ENCODE data around the gene BPIFB4. TPM values are rescaled to one million over a fixed set of nuclear protein-coding genes. Genes with fewer than 3 reads are reported as not detected.

The BPIFB4 gene
- total and polyA plus RNA-seq, 2 donors (not counting 1 experiment from before 2014, with no cell fraction given) = not detected

GRCh38 chr20:33053291-33054106 is 25.9 kb upstream of the BPIFB4 start, which contains the start of gene BPIFB3:
Gene BPIFB3, plus strand, starts transcription at chr20:33053903. Its CDS starts 1,533 bp downstream, at chr20:33055436.
- Histone ChIP-seq H4K20me1 (ENCODE audit: control insufficient read depth, insufficient read depth, low read length, poor library complexity, severe bottlenecking) (no peaks in the 10 kb centered on the region), H3K79me2 (ENCODE audit: control insufficient read depth, insufficient read depth, low read length) (no peaks in the 10 kb centered on the region), H3K9me3 (ENCODE audit: control extremely low read depth in 1 of 3, control insufficient read depth in 2 of 3, insufficient read depth in 1 of 3, low read length in 2 of 3) (no peaks in the 10 kb centered on the region), H3K36me3 (replicated peaks in 1 of 2; ENCODE audit: control extremely low read depth in 1 of 2, control insufficient read depth in 1 of 2, extremely low read depth in 1 of 2, insufficient read depth in 2 of 2, low read length in 1 of 2) (no peaks in the 10 kb centered on the region), H2AFZ (ENCODE audit: insufficient read depth, low read depth, low read length, poor library complexity, severe bottlenecking) (no peak within 1 kb of the TSS), H3K4me3 (ENCODE audit: control extremely low read depth in 1 of 5, extremely low read depth in 1 of 5, insufficient read depth in 1 of 5, low read depth in 2 of 5, low read length in 4 of 5) (no peak within 1 kb of the TSS), H3K27ac (ENCODE audit: low read length in 2 of 2) (no peak within 1 kb of the TSS), H3K4me2 (replicated peaks; ENCODE audit: low read depth, low read length, poor library complexity, severe bottlenecking) (no peak within 1 kb of the TSS), H3K27me3 (replicated peaks in 1 of 4; ENCODE audit: control extremely low read depth in 1 of 4, control insufficient read depth in 3 of 4, insufficient read depth in 4 of 4, low read length in 3 of 4) (no peaks in the 10 kb centered on the region), H3K4me1 (ENCODE audit: control insufficient read depth in 2 of 2, insufficient read depth in 2 of 2, low read length in 2 of 2) (no peaks in the 10 kb centered on the region), H3K9ac (ENCODE audit: low read length) (no peak within 1 kb of the TSS)
- intact Hi-C loops (cut with micrococcal nuclease) = no loop called here
- Mint-ChIP-seq H3K4me3 (no peak within 1 kb of the TSS), H3K4me1 (no peaks in the 10 kb centered on the region), H3K27me3 (no peaks in the 10 kb centered on the region), H3K9me3 (ENCODE audit: insufficient read depth) (no peaks in the 10 kb centered on the region), H3K27ac (no peak within 1 kb of the TSS)
- no peak for DNase-seq
- 94% methylated on average over 18 of the region's 25 CpGs for WGBS (ENCODE audit: insufficient coverage)
- POLR2A ChIA-PET = no interaction called here
- CTCF ChIA-PET = no interaction called here
- no peak for ATAC-seq (ENCODE audit: low read depth)
- TF ChIP-seq CTCF (IDR thresholded peaks at IDR 0.05) (no peak), EZH2 (IDR thresholded peaks at IDR 0.05; ENCODE audit: borderline replicate concordance, insufficient read depth, low read depth, low read length, poor library complexity, severe bottlenecking) (no peak)

GRCh38 chr20:33054381-33054780 is 25.1 kb upstream of the BPIFB4 start:
- CTCF ChIA-PET = no interaction called here
- H2AFZ ChIP-seq (ENCODE audit: insufficient read depth, low read depth, low read length, poor library complexity, severe bottlenecking) = no peak overlapping the region
- DNase-seq = no peak
- WGBS (ENCODE audit: insufficient coverage) = 97% methylated on average over 5 of the region's 7 CpGs
- Mint-ChIP-seq H3K4me1 (no peaks in the 10 kb centered on the region), H3K4me3 (no peak overlapping the region), H3K27me3 (no peaks in the 10 kb centered on the region), H3K27ac (no peak overlapping the region), H3K9me3 (ENCODE audit: insufficient read depth) (no peaks in the 10 kb centered on the region)
- no peaks in the 10 kb centered on the region for H3K9me3 ChIP-seq (ENCODE audit: control extremely low read depth in 1 of 3, control insufficient read depth in 2 of 3, insufficient read depth in 1 of 3, low read length in 2 of 3)
- H3K4me1 ChIP-seq (ENCODE audit: control insufficient read depth in 2 of 2, insufficient read depth in 2 of 2, low read length in 2 of 2) = no peaks in the 10 kb centered on the region
- intact Hi-C loops (cut with micrococcal nuclease) = no loop called here
- no peaks in the 10 kb centered on the region for H3K36me3 ChIP-seq (replicated peaks in 1 of 2; ENCODE audit: control extremely low read depth in 1 of 2, control insufficient read depth in 1 of 2, extremely low read depth in 1 of 2, insufficient read depth in 2 of 2, low read length in 1 of 2)
- no peak overlapping the region for H3K27ac ChIP-seq (ENCODE audit: low read length in 2 of 2)
- POLR2A ChIA-PET = no interaction called here
- no peaks in the 10 kb centered on the region for H4K20me1 ChIP-seq (ENCODE audit: control insufficient read depth, insufficient read depth, low read length, poor library complexity, severe bottlenecking)
- H3K4me2 ChIP-seq (replicated peaks; ENCODE audit: low read depth, low read length, poor library complexity, severe bottlenecking) = no peak overlapping the region
- ATAC-seq (ENCODE audit: low read depth) = no peak
- no peak overlapping the region for H3K4me3 ChIP-seq (ENCODE audit: control extremely low read depth in 1 of 5, extremely low read depth in 1 of 5, insufficient read depth in 1 of 5, low read depth in 2 of 5, low read length in 4 of 5)
- TF ChIP-seq EZH2 (IDR thresholded peaks at IDR 0.05; ENCODE audit: borderline replicate concordance, insufficient read depth, low read depth, low read length, poor library complexity, severe bottlenecking) (no peak), CTCF (IDR thresholded peaks at IDR 0.05) (no peak)
- no peak overlapping the region for H3K9ac ChIP-seq (ENCODE audit: low read length)
- H3K79me2 ChIP-seq (ENCODE audit: control insufficient read depth, insufficient read depth, low read length) = no peaks in the 10 kb centered on the region
- H3K27me3 ChIP-seq (replicated peaks in 1 of 4; ENCODE audit: control extremely low read depth in 1 of 4, control insufficient read depth in 3 of 4, insufficient read depth in 4 of 4, low read length in 3 of 4) = no peaks in the 10 kb centered on the region
